DND-41 (cell line): ENCODE measurements around the gene PAIP2.

Experiments used
- ATAC-seq: fragments of 200-7000 bp; cut with Tn5 transposase; 3 replicates; pipeline ENCODE4 v1.9.1; 2021; ENCODE audit warnings: low read depth; ENCODE audit not compliant: insufficient read depth
- DNase-seq: peaks from one replicate; pipeline ENCODE4 v3.0.0-alpha.2; 2020
- H2AFZ ChIP-seq: 2 replicates; pipeline ENCODE4 v1.6.0; 2012; ENCODE audit warnings: low read depth, low read length
- H3K27ac ChIP-seq: 2 replicates; pipeline ENCODE4 v1.5.1; 2012; ENCODE audit warnings: low read length, inconsistent platforms
- H3K27me3 ChIP-seq: fragments of 200-600 bp; sonication (generic); 2 replicates; pipeline ENCODE4 v1.6.0; 2012; ENCODE audit warnings: low read length, mild to moderate bottlenecking, inconsistent platforms; ENCODE audit not compliant: insufficient read depth, poor library complexity
- H3K36me3 ChIP-seq: 2 replicates; pipeline ENCODE4 v1.5.1; 2012; ENCODE audit warnings: low read length, inconsistent platforms; ENCODE audit not compliant: insufficient read depth
- H3K4me1 ChIP-seq: 2 replicates; pipeline ENCODE4 v1.5.1; 2012; ENCODE audit warnings: mild to moderate bottlenecking, low read length; ENCODE audit not compliant: insufficient read depth
- H3K4me2 ChIP-seq: 2 replicates; pipeline ENCODE4 v1.6.0; 2012; ENCODE audit warnings: mild to moderate bottlenecking, moderate library complexity, low read length, inconsistent platforms; ENCODE audit not compliant: insufficient read depth
- H3K4me3 ChIP-seq, 2 experiments: fragments of 200-600 bp in 1 of 2; shearing (Covaris generic) in 1 of 2; 2 replicates each; pipeline ENCODE4 v1.5.1; 2012 to 2016; ENCODE audit warnings: inconsistent platforms in 2 of 2, low read length in 2 of 2, mild to moderate bottlenecking in 2 of 2, low read depth in 1 of 2, moderate library complexity in 1 of 2
- H3K79me2 ChIP-seq: 2 replicates; pipeline ENCODE4 v1.6.0; 2012; ENCODE audit warnings: low read length, inconsistent platforms; ENCODE audit not compliant: insufficient read depth
- H3K9ac ChIP-seq: 2 replicates; pipeline ENCODE4 v1.6.0; 2012; ENCODE audit warnings: low read depth, mild to moderate bottlenecking, inconsistent platforms, low read length, moderate library complexity
- H3K9me3 ChIP-seq: 2 replicates; pipeline ENCODE4 v1.5.1; 2012; ENCODE audit warnings: low read length, moderate library complexity, mild to moderate bottlenecking, inconsistent platforms; ENCODE audit not compliant: insufficient read depth, severe bottlenecking
- H4K20me1 ChIP-seq: 2 replicates; pipeline ENCODE4 v1.6.0; 2012; ENCODE audit warnings: low read length; ENCODE audit not compliant: insufficient read depth
- CTCF ChIP-seq: IDR thresholded peaks from 2 replicates; pipeline ENCODE4 v1.5.1; 2012; ENCODE audit warnings: borderline replicate concordance, low read length, moderate library complexity, mild to moderate bottlenecking; ENCODE audit not compliant: poor library complexity, severe bottlenecking; ENCODE audit errors: extremely low read depth
- EZH2 ChIP-seq: IDR thresholded peaks from 3 replicates; pipeline ENCODE4 v1.6.1; 2012; ENCODE audit warnings: borderline replicate concordance, low read depth, mild to moderate bottlenecking, moderate library complexity, low read length, inconsistent platforms; ENCODE audit not compliant: severe bottlenecking

The PAIP2 gene

GRCh38 chr5:139383993-139384590 is 42.4 kb downstream of the PAIP2 start:
- Histone ChIP-seq H3K36me3 (peaks cover 29% of the 10 kb centered on the region), H3K4me1 (peaks cover 57% of the 10 kb centered on the region), H3K4me2 (peak overlapping the region; percentile 46), H3K79me2 (peaks cover 39% of the 10 kb centered on the region), H4K20me1 (peaks cover 24% of the 10 kb centered on the region), H3K27me3 (no peaks in the 10 kb centered on the region), H3K27ac (peak overlapping the region; percentile 99), H3K9ac (peak overlapping the region; percentile 87), H2AFZ (no peak overlapping the region), H3K9me3 (no peaks in the 10 kb centered on the region), H3K4me3 (0 out of 4 replicates have a peak overlapping the region, but pooled peaks of 1 of the 2 experiments have one; percentile 18)
- ATAC-seq: no peak
- TF ChIP-seq EZH2: no peak
- no peak for DNase-seq

- H3K4me1 ChIP-seq: peaks cover 62% of the 10 kb centered on the region
- no peaks in the 10 kb centered on the region for H3K9me3 ChIP-seq
- no peak for DNase-seq
- no peak for TF ChIP-seq EZH2
- no peak for TF ChIP-seq CTCF
- H3K27ac ChIP-seq: peak overlapping the region; percentile 99
- ATAC-seq: no peak
- H3K36me3 ChIP-seq: peaks cover 31% of the 10 kb centered on the region
- H2AFZ ChIP-seq: no peak overlapping the region
- H3K4me3 ChIP-seq: 0 out of 4 replicates have a peak overlapping the region, but pooled peaks of 1 of the 2 experiments have one; percentile 18
- H3K27me3 ChIP-seq: no peaks in the 10 kb centered on the region
- H3K9ac ChIP-seq: peak overlapping the region; percentile 87
- peaks cover 44% of the 10 kb centered on the region for H3K79me2 ChIP-seq
- peak overlapping the region; percentile 46 for H3K4me2 ChIP-seq
- peaks cover 24% of the 10 kb centered on the region for H4K20me1 ChIP-seq
These were observed 43.0 kb downstream of the PAIP2 start for GRCh38 chr5:139384591-139385051.

- peaks cover 69% of the 10 kb centered on the region for H3K4me1 ChIP-seq
- H4K20me1 ChIP-seq: peaks cover 24% of the 10 kb centered on the region
- peak overlapping the region in 1 of 2 experiments; percentile 65; a peak in 1 of 4 replicates for H3K4me3 ChIP-seq
- H3K79me2 ChIP-seq: peaks cover 50% of the 10 kb centered on the region
- no peaks in the 10 kb centered on the region for H3K9me3 ChIP-seq
- TF ChIP-seq EZH2 (no peak), CTCF (peak; percentile 58)
- peak overlapping the region; percentile 99 for H3K27ac ChIP-seq
- no peaks in the 10 kb centered on the region for H3K27me3 ChIP-seq
- ATAC-seq (peak; percentile 1; the same call in 1 of the 3 replicates), DNase-seq (peak; percentile 59)
- H3K9ac ChIP-seq: peak overlapping the region; percentile 87
- H3K4me2 ChIP-seq: peak overlapping the region; percentile 96
- no peak overlapping the region for H2AFZ ChIP-seq
- H3K36me3 ChIP-seq: peaks cover 31% of the 10 kb centered on the region
These were observed 43.7 kb downstream of the PAIP2 start for GRCh38 chr5:139385061-139386049.
